ENCODE data around the gene NINJ2. TPM values are rescaled to one million over a fixed set of nuclear protein-coding genes. Genes with fewer than 3 reads are reported as not detected.

Gene NINJ2
- polyA plus RNA-seq, 1 donor from 2014 or later, result not detected

GRCh38 chr12:581321-581720 is 81.9 kb downstream of the NINJ2 start:
- no peaks in the 10 kb centered on the region for H3K9me2 ChIP-seq (ENCODE audit: insufficient read depth, low read length)
- H3K9ac ChIP-seq (ENCODE audit: low read length), result no peak overlapping the region
- H3K79me2 ChIP-seq (replicated peaks; ENCODE audit: insufficient read depth, low read length), result no peaks in the 10 kb centered on the region
- no peaks in the 10 kb centered on the region for H4K20me1 ChIP-seq (ENCODE audit: insufficient read depth)
- no peak overlapping the region for H3K4me3 ChIP-seq (ENCODE audit: low read length)
- H3K27ac ChIP-seq (ENCODE audit: low read length), result no peak overlapping the region
- no peaks in the 10 kb centered on the region for H3K9me3 ChIP-seq (ENCODE audit: low read length)
- TF ChIP-seq EP300 (conservative IDR thresholded peaks at IDR 0.05; ENCODE audit: poor library complexity, severe bottlenecking) (no peak), TAF1 (IDR thresholded peaks at IDR 0.05; ENCODE audit: low read depth) (no peak), MXI1 (conservative IDR thresholded peaks at IDR 0.05; ENCODE audit: poor library complexity, severe bottlenecking) (no peak)
- no peaks in the 10 kb centered on the region for H3K36me3 ChIP-seq (ENCODE audit: insufficient read depth, low read length)
- H3K27me3 ChIP-seq (ENCODE audit: insufficient read depth, low read depth, low read length), result no peaks in the 10 kb centered on the region
- H3K4me2 ChIP-seq (ENCODE audit: low read length), result no peak overlapping the region
- H2AFZ ChIP-seq (ENCODE audit: low read depth, low read length), result no peak overlapping the region
- H3F3A ChIP-seq (ENCODE audit: insufficient read depth, low read length, poor library complexity, severe bottlenecking), result no peaks in the 10 kb centered on the region

- Histone ChIP-seq H3K36me3 (ENCODE audit: insufficient read depth, low read length) (no peaks in the 10 kb centered on the region), H3K9me3 (ENCODE audit: low read length) (no peaks in the 10 kb centered on the region), H3K4me3 (ENCODE audit: low read length) (no peak overlapping the region), H3K4me2 (ENCODE audit: low read length) (no peak overlapping the region), H2AFZ (ENCODE audit: low read depth, low read length) (no peak overlapping the region), H3F3A (ENCODE audit: insufficient read depth, low read length, poor library complexity, severe bottlenecking) (no peaks in the 10 kb centered on the region), H3K27me3 (ENCODE audit: insufficient read depth, low read depth, low read length) (no peaks in the 10 kb centered on the region), H4K20me1 (ENCODE audit: insufficient read depth) (no peaks in the 10 kb centered on the region), H3K9ac (ENCODE audit: low read length) (no peak overlapping the region), H3K79me2 (replicated peaks; ENCODE audit: insufficient read depth, low read length) (no peaks in the 10 kb centered on the region), H3K9me2 (ENCODE audit: insufficient read depth, low read length) (no peaks in the 10 kb centered on the region), H3K27ac (ENCODE audit: low read length) (no peak overlapping the region)
- TF ChIP-seq, protein P1, sequence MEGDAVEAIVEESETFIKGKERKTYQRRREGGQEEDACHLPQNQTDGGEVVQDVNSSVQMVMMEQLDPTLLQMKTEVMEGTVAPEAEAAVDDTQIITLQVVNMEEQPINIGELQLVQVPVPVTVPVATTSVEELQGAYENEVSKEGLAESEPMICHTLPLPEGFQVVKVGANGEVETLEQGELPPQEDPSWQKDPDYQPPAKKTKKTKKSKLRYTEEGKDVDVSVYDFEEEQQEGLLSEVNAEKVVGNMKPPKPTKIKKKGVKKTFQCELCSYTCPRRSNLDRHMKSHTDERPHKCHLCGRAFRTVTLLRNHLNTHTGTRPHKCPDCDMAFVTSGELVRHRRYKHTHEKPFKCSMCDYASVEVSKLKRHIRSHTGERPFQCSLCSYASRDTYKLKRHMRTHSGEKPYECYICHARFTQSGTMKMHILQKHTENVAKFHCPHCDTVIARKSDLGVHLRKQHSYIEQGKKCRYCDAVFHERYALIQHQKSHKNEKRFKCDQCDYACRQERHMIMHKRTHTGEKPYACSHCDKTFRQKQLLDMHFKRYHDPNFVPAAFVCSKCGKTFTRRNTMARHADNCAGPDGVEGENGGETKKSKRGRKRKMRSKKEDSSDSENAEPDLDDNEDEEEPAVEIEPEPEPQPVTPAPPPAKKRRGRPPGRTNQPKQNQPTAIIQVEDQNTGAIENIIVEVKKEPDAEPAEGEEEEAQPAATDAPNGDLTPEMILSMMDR (IDR thresholded peaks at IDR 0.05; ENCODE audit: poor library complexity, severe bottlenecking), result no peak
- TF ChIP-seq REST (IDR thresholded peaks at IDR 0.05; ENCODE audit: borderline replicate concordance) (no peak), RAD21 (conservative IDR thresholded peaks at IDR 0.05) (no peak), EP300 (conservative IDR thresholded peaks at IDR 0.05; ENCODE audit: poor library complexity, severe bottlenecking) (no peak), SMC3 (conservative IDR thresholded peaks at IDR 0.05; ENCODE audit: poor library complexity) (no peak), POLR2AphosphoS5 (IDR thresholded peaks at IDR 0.05) (no peak), EZH2 (IDR thresholded peaks at IDR 0.05; ENCODE audit: borderline replicate concordance, insufficient read depth, low read length, poor library complexity, severe bottlenecking) (no peak)
Observed at GRCh38 chr12:580813-581212, 82.4 kb downstream of the NINJ2 start.
